Activated T-helper 1 cell treated with anti-CD3 and anti-CD28 coated beads, Interleukin-2, amount 50 U/mL, for 16 hours (primary cell): ENCODE data around the gene SLC7A1.

Experiments
- DNase-seq, 2 donors: peaks; one replicate each; pipeline ENCODE4 v3.0.0-alpha.2; 2020; ENCODE audit warnings: low read depth in 1 of 2, low spot score in 1 of 2

The SLC7A1 gene

GRCh38 chr13:29583073-29583785 is 12.3 kb downstream of the SLC7A1 start:
- no peak for DNase-seq

- DNase-seq, result no peak
Observed at GRCh38 chr13:29582171-29582570, 13.3 kb downstream of the SLC7A1 start.

GRCh38 chr13:29581666-29582065 is 13.8 kb downstream of the SLC7A1 start:
- DNase-seq, result no peak

- DNase-seq, result no peak
Observed at GRCh38 chr13:29579094-29579493, 16.4 kb downstream of the SLC7A1 start.

- DNase-seq, result no peak
Observed at GRCh38 chr13:29578300-29579085, 17.0 kb downstream of the SLC7A1 start.

DNA sequence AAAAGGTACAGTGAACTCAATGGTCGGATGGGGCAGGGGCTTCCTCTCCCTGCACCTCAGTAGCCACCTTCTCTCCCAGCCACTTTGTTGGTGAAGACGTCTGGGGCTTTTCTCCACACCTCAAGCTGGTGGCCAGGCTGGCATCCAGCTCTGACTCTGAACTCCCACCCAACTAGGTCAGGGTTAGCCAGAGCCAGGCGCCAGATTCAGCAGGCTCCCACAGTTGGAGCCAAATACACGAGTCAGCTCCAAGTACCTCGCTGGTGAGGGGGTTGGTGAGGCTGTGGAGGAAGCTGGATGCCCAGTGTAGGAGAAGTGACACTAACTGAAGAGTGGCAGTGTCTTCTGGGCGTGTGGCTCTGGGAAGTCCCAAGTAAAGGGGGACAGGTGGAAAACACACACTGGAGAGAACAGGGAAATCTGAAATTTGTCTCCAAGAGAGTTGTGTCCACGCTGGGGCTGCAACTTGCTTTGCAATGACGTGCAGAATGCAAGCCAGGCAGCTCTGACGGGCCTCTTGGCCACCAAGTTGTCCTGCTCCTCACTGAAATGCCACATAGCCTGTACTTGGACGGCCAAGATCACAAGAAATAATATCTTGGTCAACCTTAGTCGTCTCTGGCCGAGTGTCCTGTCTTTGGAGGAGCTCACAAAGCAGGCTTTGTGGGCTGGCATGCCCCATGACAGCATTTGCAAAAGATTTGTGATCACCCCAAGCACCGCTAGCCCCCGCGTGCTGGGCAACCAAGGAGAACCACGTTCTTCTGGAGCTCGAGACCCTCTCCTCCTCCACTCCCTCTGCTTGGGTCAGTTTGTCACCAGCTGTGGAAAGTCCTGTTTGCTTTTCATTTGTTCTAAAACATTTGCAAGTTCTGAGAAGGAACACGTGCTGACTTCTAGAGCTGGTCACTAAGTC is 18.1 kb downstream of the SLC7A1 start:
- DNase-seq, result no peak

- DNase-seq, result no peak
Observed at GRCh38 chr13:29576581-29576980, 18.9 kb downstream of the SLC7A1 start.

GRCh38 chr13:29575098-29575497 is 20.4 kb downstream of the SLC7A1 start:
- no peak for DNase-seq

DNA sequence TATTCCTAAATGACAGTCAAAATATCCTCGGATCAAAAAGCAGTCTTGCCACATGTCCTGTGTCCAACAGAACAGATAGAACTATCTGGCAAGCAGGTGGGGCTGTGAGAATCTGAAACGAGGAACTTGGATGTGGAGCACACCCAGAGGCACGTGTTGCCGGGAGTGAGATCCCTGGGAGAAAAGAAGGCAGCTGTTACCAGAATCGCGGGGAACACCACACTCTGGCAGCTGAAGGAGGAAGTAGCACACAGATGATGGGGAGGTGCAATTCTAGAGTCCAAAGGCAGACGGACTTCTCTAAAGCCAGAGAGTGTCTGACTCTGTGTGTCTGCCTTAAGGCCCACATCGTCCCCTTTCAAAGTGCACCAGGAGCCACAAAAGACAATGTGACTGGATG is 22.3 kb downstream of the SLC7A1 start:
- no peak for DNase-seq

- no peak for DNase-seq
Observed at GRCh38 chr13:29572575-29572974, 22.9 kb downstream of the SLC7A1 start.

GRCh38 chr13:29571876-29572570 is 23.5 kb downstream of the SLC7A1 start:
- DNase-seq, result no peak

DNA sequence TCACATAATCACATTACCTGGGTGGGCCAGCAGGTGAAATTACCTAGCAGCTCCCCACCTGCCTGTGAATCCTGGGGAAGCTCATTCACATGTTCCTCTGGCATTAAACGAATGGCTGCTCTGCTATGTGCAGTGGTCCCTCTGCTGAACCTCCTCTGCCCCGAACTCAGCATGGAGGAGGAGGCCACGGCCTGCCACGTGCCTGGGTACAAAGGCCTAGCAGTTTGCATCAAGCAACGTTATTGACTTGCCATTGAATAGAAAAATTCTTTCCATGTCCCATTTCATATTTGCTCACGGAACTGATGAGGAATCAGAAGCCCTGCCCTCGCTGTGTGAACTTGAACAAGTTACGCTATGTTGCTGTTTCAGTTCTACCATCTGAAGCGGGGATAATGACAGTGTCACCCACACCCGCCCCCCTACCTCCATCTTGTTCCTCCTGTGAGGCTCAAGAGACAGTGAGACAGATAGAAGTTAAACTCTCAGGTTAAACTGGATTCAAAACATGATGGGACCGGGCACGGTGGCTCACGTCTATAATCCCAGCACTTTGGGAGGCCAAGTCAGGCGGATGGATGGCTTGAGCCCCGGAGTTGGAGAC is 25.3 kb downstream of the SLC7A1 start:
- DNase-seq, result no peak

DNA sequence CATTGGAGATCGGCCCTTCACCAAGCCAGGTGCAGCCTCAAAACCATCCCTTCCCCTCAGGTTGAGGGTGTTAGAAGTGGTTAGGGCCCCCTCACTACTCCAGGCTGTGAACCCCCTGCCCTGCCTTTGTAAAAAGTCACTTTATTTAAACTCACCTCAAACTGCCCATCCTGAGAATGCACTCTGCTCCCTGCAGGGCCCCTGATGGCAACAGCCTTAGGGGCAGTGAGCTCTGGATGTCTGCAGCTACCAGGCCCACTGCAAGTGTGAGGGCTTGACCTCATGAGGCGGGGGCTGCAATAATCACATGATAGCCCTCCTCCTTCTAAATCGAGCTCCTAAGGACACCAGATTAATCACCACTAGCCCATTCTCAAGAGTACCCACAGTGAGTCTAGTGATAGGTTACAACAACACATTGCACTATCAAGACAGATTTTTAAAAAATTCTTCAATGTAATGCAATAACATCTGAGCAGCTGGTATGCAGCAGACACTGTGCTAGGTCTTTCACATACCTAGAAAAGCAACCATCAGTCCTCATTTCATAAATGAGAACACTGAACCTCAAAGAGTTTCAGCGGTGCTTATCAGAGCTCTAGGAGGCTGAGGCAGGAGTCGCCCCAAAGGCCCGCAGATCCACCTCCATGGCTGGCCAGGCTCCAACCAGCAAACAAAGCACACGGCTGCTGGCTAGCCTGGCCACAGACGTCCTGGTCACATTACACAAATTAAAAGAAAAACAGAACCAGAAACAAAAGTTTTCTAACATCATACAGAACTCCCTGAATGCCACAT is 26.0 kb downstream of the SLC7A1 start:
- DNase-seq, result no peak

DNA sequence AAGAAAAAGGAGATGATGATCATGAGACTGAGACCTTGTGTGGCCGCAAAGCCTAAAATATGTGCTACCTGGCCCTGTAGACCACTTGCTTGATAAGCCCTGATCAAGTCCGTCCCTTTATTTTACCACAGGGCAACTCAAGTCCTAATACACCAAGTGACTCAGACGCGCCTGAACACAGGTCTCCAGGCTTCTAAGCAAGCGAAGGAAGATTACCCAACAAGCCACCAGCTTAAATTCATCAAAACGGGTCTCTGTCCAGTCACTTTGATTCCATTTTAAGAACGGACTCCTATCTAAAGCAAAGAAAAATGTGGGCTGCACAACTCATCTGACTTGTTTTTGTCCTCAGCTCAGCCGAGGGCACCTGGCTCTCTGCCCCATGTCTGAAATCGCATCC is 26.8 kb downstream of the SLC7A1 start:
- DNase-seq, result no peak

DNA sequence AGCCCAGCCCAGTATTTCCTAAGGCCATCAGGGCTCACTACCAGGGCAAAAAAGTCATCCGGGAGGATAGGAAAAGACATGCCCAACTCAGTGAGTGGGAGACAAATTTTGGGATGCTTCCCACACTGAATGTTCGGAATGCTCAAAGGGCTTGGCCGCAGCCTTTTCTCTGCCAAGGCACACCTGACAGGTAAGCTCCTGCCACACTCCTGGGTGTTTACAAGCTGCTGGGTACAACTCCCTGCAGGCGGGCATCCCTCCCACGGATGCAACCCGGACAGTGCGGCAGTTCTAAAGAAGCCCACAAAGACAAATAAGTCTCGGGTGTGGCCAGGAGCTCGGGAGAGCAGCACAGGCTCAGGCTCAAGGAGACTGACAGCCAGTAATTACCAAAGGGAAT is 28.1 kb downstream of the SLC7A1 start:
- DNase-seq, result no peak

- no peak for DNase-seq
Observed at GRCh38 chr13:29566206-29566605, 29.3 kb downstream of the SLC7A1 start.

- no peak for DNase-seq
Observed at GRCh38 chr13:29564818-29565217, 30.7 kb downstream of the SLC7A1 start.

DNA sequence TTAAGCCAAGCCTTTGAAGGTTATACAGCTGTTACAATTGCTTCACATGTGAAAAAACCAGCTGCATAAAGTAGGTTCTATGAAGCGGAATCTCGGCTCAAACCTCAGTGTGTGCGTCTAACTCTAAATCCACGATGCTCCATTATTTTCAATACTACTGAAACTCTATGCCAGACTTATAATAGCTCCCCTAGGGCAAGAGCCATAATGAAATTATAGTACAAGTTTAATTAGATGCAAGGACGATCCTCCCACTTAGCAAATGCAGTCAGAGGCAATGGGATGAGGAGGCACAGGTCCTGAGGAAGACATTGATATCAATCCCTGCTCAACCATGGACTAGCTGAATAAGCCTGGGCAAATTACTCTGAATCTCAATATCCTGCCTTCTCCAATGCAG is 31.1 kb downstream of the SLC7A1 start:
- DNase-seq, result no peak

- no peak for DNase-seq
Observed at GRCh38 chr13:29563941-29564340, 31.5 kb downstream of the SLC7A1 start.
